Tibial artery (tissue), 4 donors: Measurements from ENCODE around the gene PRDM16.

Experiments
- DNase-seq, 2 donors: peaks; one replicate each; pipeline ENCODE4 v3.0.0-alpha.2; 2019
- H3K27ac ChIP-seq, 2 donors: fragments of 200-600 bp; sonication (generic) in 1 of 2; 1 replicate in 1 of 2; 2 replicates in 1 of 2; pipeline ENCODE4 v1.5.1; 2018 to 2019; ENCODE audit warnings: mild to moderate bottlenecking in 1 of 2
- H3K27me3 ChIP-seq, 2 donors: fragments of 200-600 bp; sonication (generic) in 1 of 2; one replicate each; pipeline versions ENCODE4 v1.5.1 to v1.6.0; 2016 to 2019
- H3K36me3 ChIP-seq, 3 donors: fragments of 200-600 bp; sonication (generic) in 2 of 3; one replicate each; pipeline ENCODE4 v1.5.1; 2016 to 2019; ENCODE audit warnings: mild to moderate bottlenecking in 2 of 3
- H3K4me1 ChIP-seq, 4 donors: fragments of 200-600 bp; sonication (generic) in 2 of 4; 1 replicate in 3 of 4; 2 replicates in 1 of 4; pipeline ENCODE4 v1.5.1; 2016 to 2019
- H3K4me3 ChIP-seq, 2 donors: fragments of 200-600 bp; sonication (generic) in 1 of 2; 1 replicate in 1 of 2; 2 replicates in 1 of 2; pipeline ENCODE4 v1.5.1; 2018 to 2019; ENCODE audit warnings: mild to moderate bottlenecking in 2 of 2
- H3K9me3 ChIP-seq, 3 donors: fragments of 200-600 bp; sonication (generic) in 1 of 3; one replicate each; pipeline ENCODE4 v1.5.1; 2016 to 2019
- CTCF ChIP-seq, 2 experiments: fragments of 200-600 bp in 1 of 2; fragments of 450-650 bp in 1 of 2; IDR thresholded peaks; one replicate each; pipeline ENCODE4 v1.5.1; 2017 to 2019; ENCODE audit warnings: antibody characterized with exemption in 2 of 2, mild to moderate bottlenecking in 1 of 2, moderate library complexity in 1 of 2
- intact Hi-C: fragments of 100-400 bp; cut with DNase I; formaldehyde crosslinking; loops from one replicate; pipeline ENCODE4 v1.15.0; 2023; ENCODE audit warnings: low total_unique reads

The PRDM16 gene

DNA sequence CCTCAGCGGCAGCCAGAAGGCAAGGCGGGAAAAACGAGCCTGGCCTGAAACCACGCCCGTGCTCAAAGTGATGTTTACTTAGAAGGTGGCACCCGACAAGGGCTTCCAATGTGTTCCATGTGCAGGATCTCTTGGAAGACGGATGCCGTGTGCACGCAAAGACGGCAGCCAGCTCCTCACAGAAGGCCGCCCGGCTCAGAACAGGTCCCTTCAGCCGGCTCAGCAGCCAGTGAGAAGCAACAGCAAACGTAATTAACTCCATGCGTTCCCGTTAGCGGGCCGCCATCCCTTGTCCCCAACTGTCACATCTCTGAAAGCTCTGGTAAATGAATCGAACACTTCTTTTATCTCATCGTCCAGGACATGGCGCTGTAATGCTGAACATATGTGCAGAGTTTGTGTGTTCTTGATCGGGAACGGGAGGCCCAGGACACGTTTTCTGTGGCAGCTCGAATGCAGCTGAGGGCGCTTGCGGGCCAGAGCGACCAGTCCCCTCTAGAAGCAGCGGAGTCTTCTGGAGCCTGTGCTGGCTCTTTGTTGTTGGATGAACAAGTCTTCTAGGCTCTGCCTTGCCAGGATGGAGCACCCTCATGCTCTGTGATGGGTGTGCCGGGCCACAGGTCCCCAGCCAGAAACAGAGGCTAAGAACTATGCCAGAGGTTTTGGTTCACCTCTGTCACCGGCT is 290.9 kb downstream of the PRDM16 start:
- DNase-seq: no peak
- peak overlapping the region in 1 of 2 donors; percentile 94 for H3K27ac ChIP-seq
- H3K36me3 ChIP-seq: no peaks in the 10 kb centered on the region
- no peaks in the 10 kb centered on the region for H3K27me3 ChIP-seq
- H3K4me1 ChIP-seq: peaks cover 5 to 77% (median 60%) of the 10 kb centered on the region in 4 donors
- intact Hi-C loops: loop anchor here (5.0 kb wide), 1 partner anchor 163 kb away; no protein-coding TSS in a partner anchor
- no peak for TF ChIP-seq CTCF (IDR thresholded peaks at IDR 0.05)
- H3K4me3 ChIP-seq: no peak overlapping the region
- no peaks in the 10 kb centered on the region for H3K9me3 ChIP-seq

DNA sequence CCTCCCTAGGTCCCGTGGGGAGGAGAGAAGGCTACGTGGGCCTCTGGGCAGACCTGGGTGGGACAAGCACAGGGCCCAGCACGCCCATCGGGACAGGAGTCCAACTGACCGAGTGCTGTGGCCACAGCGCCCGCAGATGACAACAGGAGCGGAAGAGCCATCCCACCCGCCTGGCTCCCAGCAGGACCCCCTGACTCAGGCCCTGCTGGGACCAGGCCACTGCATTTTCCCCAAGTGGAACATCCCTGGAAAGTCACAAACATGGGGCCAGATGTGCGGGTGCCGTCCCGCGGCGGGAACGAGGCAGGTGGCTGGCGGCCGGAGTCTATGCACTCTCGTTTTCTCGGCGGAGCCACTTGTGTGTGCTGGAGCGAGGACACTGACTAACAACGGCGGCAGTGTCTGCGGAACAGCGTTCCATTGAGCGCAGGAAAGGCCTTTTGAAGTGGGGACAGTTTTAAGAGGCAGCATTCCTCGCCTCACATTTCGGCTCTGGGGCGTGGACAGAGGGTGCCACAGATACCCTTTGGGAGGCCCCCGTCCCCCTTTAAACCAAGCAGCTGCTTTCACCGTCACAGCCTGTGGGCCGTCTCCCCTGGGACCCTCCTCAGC is 291.7 kb downstream of the PRDM16 start:
- Histone ChIP-seq H3K27ac (peak overlapping the region; percentile 89 to 94), H3K4me1 (peaks cover 5 to 77% (median 60%) of the 10 kb centered on the region in 4 donors), H3K36me3 (no peaks in the 10 kb centered on the region), H3K9me3 (no peaks in the 10 kb centered on the region), H3K27me3 (no peaks in the 10 kb centered on the region), H3K4me3 (no peak overlapping the region)
- no peak for DNase-seq
- intact Hi-C loops: no loop called here
- no peak for TF ChIP-seq CTCF (IDR thresholded peaks at IDR 0.05)

- intact Hi-C loops: no loop called here
- TF ChIP-seq CTCF (IDR thresholded peaks at IDR 0.05): no peak
- H3K4me1 ChIP-seq: peaks cover 0 to 77% (median 56%) of the 10 kb centered on the region in 4 donors
- H3K9me3 ChIP-seq: no peaks in the 10 kb centered on the region
- H3K36me3 ChIP-seq: no peaks in the 10 kb centered on the region
- no peak overlapping the region for H3K4me3 ChIP-seq
- no peaks in the 10 kb centered on the region for H3K27me3 ChIP-seq
- no peak for DNase-seq
- peak overlapping the region; percentile 89 to 94 for H3K27ac ChIP-seq
Measured at GRCh38 chr1:3363023-3363422, 294.0 kb downstream of the PRDM16 start.

- peaks cover 0 to 83% (median 62%) of the 10 kb centered on the region in 4 donors for H3K4me1 ChIP-seq
- TF ChIP-seq CTCF (IDR thresholded peaks at IDR 0.05): no peak
- intact Hi-C loops: no loop called here
- H3K9me3 ChIP-seq: no peaks in the 10 kb centered on the region
- no peak for DNase-seq
- H3K36me3 ChIP-seq: no peaks in the 10 kb centered on the region
- peak overlapping the region; percentile 89 to 94 for H3K27ac ChIP-seq
- H3K27me3 ChIP-seq: no peaks in the 10 kb centered on the region
- H3K4me3 ChIP-seq: no peak overlapping the region
Measured at GRCh38 chr1:3363756-3364155, 294.8 kb downstream of the PRDM16 start.

DNA sequence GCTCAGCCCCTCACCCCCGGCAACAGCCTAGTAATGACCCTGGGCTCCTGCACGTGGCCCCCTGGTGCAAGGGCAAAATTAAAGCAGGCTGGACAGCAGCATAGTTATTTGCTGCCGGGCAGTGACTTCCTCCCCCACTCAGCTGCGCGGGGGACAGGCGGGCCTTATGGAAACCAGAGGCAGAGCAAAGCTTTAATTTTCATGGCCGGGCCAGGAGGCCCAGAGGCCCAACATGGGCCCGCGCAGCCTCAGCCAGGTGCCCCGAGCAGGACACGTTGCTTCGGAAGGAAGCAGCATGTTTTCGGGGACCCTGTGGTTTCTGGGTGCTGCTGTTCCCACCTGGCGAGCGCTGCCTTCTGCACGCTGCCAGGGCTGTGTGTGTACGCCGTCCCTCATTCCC is 295.5 kb downstream of the PRDM16 start:
- DNase-seq: no peak
- intact Hi-C loops: no loop called here
- H3K9me3 ChIP-seq: no peaks in the 10 kb centered on the region
- no peaks in the 10 kb centered on the region for H3K36me3 ChIP-seq
- peaks cover 0 to 91% (median 69%) of the 10 kb centered on the region in 4 donors for H3K4me1 ChIP-seq
- H3K27me3 ChIP-seq: no peaks in the 10 kb centered on the region
- no peak overlapping the region for H3K4me3 ChIP-seq
- TF ChIP-seq CTCF (IDR thresholded peaks at IDR 0.05): no peak
- peak overlapping the region; percentile 89 to 94 for H3K27ac ChIP-seq
